Neuronal stem cell (in vitro differentiated cells): ENCODE measurements around the gene GSTA1. TPM values are rescaled to one million over a fixed set of nuclear protein-coding genes. Genes with fewer than 3 reads are reported as not detected.
"Not testable (repeated sequence)": the region's sequence is repeated elsewhere in the genome, so short reads cannot be mapped to it uniquely, and the experiment has no call there.

Experiments used
- DNase-seq: peaks from one replicate; pipeline ENCODE4 v3.0.0-alpha.2; 2013; ENCODE audit warnings: low spot score
- H2AFZ ChIP-seq: one replicate; pipeline ENCODE4 v1.6.1; 2013; ENCODE audit warnings: mild to moderate bottlenecking, low read length, inconsistent platforms
- H2AK5ac ChIP-seq: 2 replicates; pipeline ENCODE4 v1.6.1; 2013; ENCODE audit warnings: low read depth, mild to moderate bottlenecking, inconsistent platforms, low read length, moderate library complexity, mixed read lengths
- H2BK120ac ChIP-seq: 2 replicates; pipeline ENCODE4 v1.6.1; 2013; ENCODE audit warnings: low read depth, mild to moderate bottlenecking, inconsistent platforms, low read length, moderate library complexity, mixed read lengths
- H2BK12ac ChIP-seq: one replicate; pipeline ENCODE4 v1.6.1; 2013; ENCODE audit warnings: low read length, inconsistent platforms
- H2BK15ac ChIP-seq: 2 replicates; pipeline ENCODE4 v1.6.1; 2013; ENCODE audit warnings: mild to moderate bottlenecking, low read length, inconsistent platforms, mixed read lengths
- H2BK5ac ChIP-seq: one replicate; pipeline ENCODE4 v1.6.1; 2013; ENCODE audit warnings: inconsistent platforms, mild to moderate bottlenecking, low read length, moderate library complexity
- H3K14ac ChIP-seq: one replicate; pipeline ENCODE4 v1.6.1; 2013; ENCODE audit warnings: low read length, inconsistent platforms
- H3K18ac ChIP-seq: 2 replicates; pipeline ENCODE4 v1.6.1; 2013; ENCODE audit warnings: low read length, inconsistent platforms
- H3K23ac ChIP-seq: 2 replicates; pipeline ENCODE4 v1.6.1; 2013; ENCODE audit warnings: low read depth, mild to moderate bottlenecking, mixed read lengths, low read length, inconsistent platforms; ENCODE audit not compliant: poor library complexity
- H3K27ac ChIP-seq: replicated peaks from 3 replicates; pipeline ENCODE4 v1.5.1; 2013; ENCODE audit warnings: low read length, inconsistent platforms
- H3K27me3 ChIP-seq, 3 experiments: 2 replicates each; pipeline ENCODE4 v1.6.1; 2013; ENCODE audit warnings: low read length in 3 of 3, mild to moderate bottlenecking in 2 of 3, inconsistent platforms in 1 of 3, low read depth in 1 of 3, mixed read lengths in 1 of 3, moderate library complexity in 1 of 3; ENCODE audit not compliant: control insufficient read depth in 3 of 3, insufficient read depth in 3 of 3
- H3K36me3 ChIP-seq, 2 donors: replicated peaks in 1 of 2; 2 replicates each; pipeline ENCODE4 v1.6.1; 2013; ENCODE audit warnings: low read length in 2 of 2; ENCODE audit not compliant: control insufficient read depth in 2 of 2, insufficient read depth in 2 of 2
- H3K4ac ChIP-seq: 2 replicates; pipeline ENCODE4 v1.6.1; 2013; ENCODE audit warnings: inconsistent platforms, mild to moderate bottlenecking, low read length, moderate library complexity
- H3K4me1 ChIP-seq, 2 donors: 1 replicate in 1 of 2; 2 replicates in 1 of 2; pipeline ENCODE4 v1.6.1; 2013; ENCODE audit warnings: low read length in 2 of 2, low read depth in 1 of 2; ENCODE audit not compliant: control insufficient read depth in 2 of 2, insufficient read depth in 1 of 2
- H3K4me2 ChIP-seq: one replicate; pipeline ENCODE4 v1.6.1; 2013; ENCODE audit warnings: mild to moderate bottlenecking, low read length, inconsistent platforms; ENCODE audit not compliant: insufficient read depth, poor library complexity, severe bottlenecking
- H3K4me3 ChIP-seq, 2 donors: 2 replicates each; pipeline ENCODE4 v1.5.1; 2013; ENCODE audit warnings: low read length in 2 of 2, mild to moderate bottlenecking in 2 of 2, inconsistent platforms in 1 of 2, moderate library complexity in 1 of 2
- H3K79me1 ChIP-seq: one replicate; pipeline ENCODE4 v1.6.1; 2013; ENCODE audit warnings: low read depth, mild to moderate bottlenecking, inconsistent platforms, low read length, moderate library complexity
- H3K9ac ChIP-seq: one replicate; pipeline ENCODE4 v1.6.1; 2013; ENCODE audit warnings: mild to moderate bottlenecking, low read depth, low read length, inconsistent platforms; ENCODE audit not compliant: poor library complexity
- H3K9me3 ChIP-seq, 2 donors: replicated peaks in 1 of 2; 2 replicates each; pipeline versions ENCODE3 to v1.6.1; 2013; ENCODE audit warnings: low read length in 2 of 2, mild to moderate bottlenecking in 2 of 2, inconsistent platforms in 1 of 2, low read depth in 1 of 2, mixed read lengths in 1 of 2, moderate library complexity in 1 of 2; ENCODE audit not compliant: control insufficient read depth in 2 of 2, insufficient read depth in 1 of 2
- H4K8ac ChIP-seq: one replicate; pipeline ENCODE4 v1.6.1; 2013; ENCODE audit warnings: low read depth, mild to moderate bottlenecking, inconsistent platforms, low read length, moderate library complexity
- H4K91ac ChIP-seq: one replicate; pipeline ENCODE4 v1.6.1; 2013; ENCODE audit warnings: low read length, low read depth, mild to moderate bottlenecking, inconsistent platforms; ENCODE audit not compliant: poor library complexity
- WGBS, 2 donors: extraction: QIAGEN DNeasy Blood & Tissue Kit; methylation state at CpG; one replicate each; pipeline ENCODE4 v1.1.7; 2013; ENCODE audit warnings: missing lambda C conversion rate in 2 of 2, mixed read lengths in 1 of 2; ENCODE audit not compliant: insufficient read length in 2 of 2, insufficient replicate concordance in 1 of 2; ENCODE audit errors: extremely low coverage in 2 of 2; 5-methylcytosine and 5-hydroxymethylcytosine counted together
- polyA plus RNA-seq, 2 experiments: library from polyadenylated mRNA; stranded (reverse); fragments of 200-250 nt; gene quantifications; one replicate each; pipeline ENCODE4 v1.2.3, GENCODE V29; 2013

Gene GSTA1
- not detected for polyA plus RNA-seq (2013, experiment 1 of 2)
- polyA plus RNA-seq (2013, experiment 2 of 2): not detected

DNA sequence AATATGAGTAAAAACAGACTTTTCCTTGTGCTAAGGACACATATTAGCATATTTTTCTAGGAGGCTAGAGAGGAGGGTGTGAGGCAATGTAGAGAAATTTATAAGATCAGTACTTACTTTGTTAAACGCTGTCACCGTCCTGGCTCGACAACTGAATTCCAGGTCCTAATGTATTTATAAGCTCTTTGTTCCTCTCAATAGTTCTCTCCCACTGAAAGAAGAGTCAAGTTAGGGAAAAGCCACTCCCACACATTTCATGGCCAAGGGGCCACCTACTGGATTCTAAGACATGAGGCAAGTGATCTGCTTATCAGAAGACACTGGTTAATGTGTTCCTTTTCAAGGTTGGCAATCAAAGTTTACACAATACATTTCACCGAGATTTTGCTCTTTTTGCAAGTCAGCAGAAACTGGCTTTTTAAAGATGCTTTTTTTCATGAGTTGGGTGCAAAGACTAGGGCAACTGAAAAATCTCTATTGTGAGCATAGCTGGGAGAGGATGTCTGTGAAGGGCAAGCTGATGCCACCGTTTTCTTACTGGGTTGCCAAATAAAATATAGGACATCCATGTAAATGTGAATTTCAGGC lies at the start of gene GSTA1:
Gene GSTA1, minus strand, starts transcription at position 149 of the 588 bp plus-strand sequence. CDS start 4,549 bp downstream, outside the sequence.
- not testable (repeated sequence) for H3K4me3 ChIP-seq, H3K23ac ChIP-seq, H3K27ac ChIP-seq, H3K14ac ChIP-seq, H3K27me3 ChIP-seq, H3K18ac ChIP-seq, H2BK120ac ChIP-seq, H3K9me3 ChIP-seq, H3K4ac ChIP-seq, H3K79me1 ChIP-seq, H4K91ac ChIP-seq, H2AK5ac ChIP-seq, H4K8ac ChIP-seq, H2BK15ac ChIP-seq, H3K9ac ChIP-seq, H2BK5ac ChIP-seq, H2AFZ ChIP-seq, H2BK12ac ChIP-seq, H3K36me3 ChIP-seq, H3K4me1 ChIP-seq, H3K4me2 ChIP-seq, DNase-seq
- no CpG with 5 or more reads among the region's 5 CpGs for WGBS, 2 donors

GRCh38 chr6:52849137-52849536 lies 45.5 kb upstream of the GSTA1 start:
- no peak overlapping the region for H2BK12ac ChIP-seq
- peaks cover 0 to 4% of the 10 kb centered on the region in 2 donors for H3K4me1 ChIP-seq
- no peak overlapping the region for H2AFZ ChIP-seq
- no peak overlapping the region for H4K91ac ChIP-seq
- no peak overlapping the region for H2BK120ac ChIP-seq
- H3K4me3 ChIP-seq: peak overlapping the region in 1 of 2 donors; percentile 50
- H3K9ac ChIP-seq: no peak overlapping the region
- WGBS, 2 donors: no CpG with 5 or more reads among the region's 4 CpGs
- H3K4ac ChIP-seq: no peak overlapping the region
- no peak overlapping the region for H3K27ac ChIP-seq
- H2BK5ac ChIP-seq: no peak overlapping the region
- H3K18ac ChIP-seq: no peak overlapping the region
- no peaks in the 10 kb centered on the region for H3K36me3 ChIP-seq
- DNase-seq: no peak
- no peak overlapping the region for H3K14ac ChIP-seq
- H3K27me3 ChIP-seq: no peaks in the 10 kb centered on the region
- no peak overlapping the region for H2BK15ac ChIP-seq
- H3K79me1 ChIP-seq: no peaks in the 10 kb centered on the region
- H3K4me2 ChIP-seq: no peak overlapping the region
- H4K8ac ChIP-seq: no peak overlapping the region
- no peak overlapping the region for H3K23ac ChIP-seq
- no peaks in the 10 kb centered on the region for H3K9me3 ChIP-seq
- H2AK5ac ChIP-seq: no peak overlapping the region

GRCh38 chr6:52846002-52846401 lies 42.4 kb upstream of the GSTA1 start:
- no peaks in the 10 kb centered on the region for H3K79me1 ChIP-seq
- H2BK5ac ChIP-seq: no peak overlapping the region
- H3K14ac ChIP-seq: no peak overlapping the region
- H2BK12ac ChIP-seq: no peak overlapping the region
- H2AFZ ChIP-seq: no peak overlapping the region
- H2BK120ac ChIP-seq: no peak overlapping the region
- no peak overlapping the region for H3K18ac ChIP-seq
- no peak overlapping the region for H3K4me3 ChIP-seq
- H2AK5ac ChIP-seq: no peak overlapping the region
- H2BK15ac ChIP-seq: no peak overlapping the region
- peaks cover 0 to 4% of the 10 kb centered on the region in 2 donors for H3K4me1 ChIP-seq
- no peak overlapping the region for H3K9ac ChIP-seq
- no peak overlapping the region for H3K23ac ChIP-seq
- no peak overlapping the region for H3K27ac ChIP-seq
- H3K27me3 ChIP-seq: no peaks in the 10 kb centered on the region
- no peak overlapping the region for H4K91ac ChIP-seq
- no peak overlapping the region for H4K8ac ChIP-seq
- H3K4ac ChIP-seq: no peak overlapping the region
- no peaks in the 10 kb centered on the region for H3K9me3 ChIP-seq
- DNase-seq: no peak
- no peaks in the 10 kb centered on the region for H3K36me3 ChIP-seq
- WGBS, 2 donors: no CpG with 5 or more reads among the region's 1 CpG
- no peak overlapping the region for H3K4me2 ChIP-seq

DNA sequence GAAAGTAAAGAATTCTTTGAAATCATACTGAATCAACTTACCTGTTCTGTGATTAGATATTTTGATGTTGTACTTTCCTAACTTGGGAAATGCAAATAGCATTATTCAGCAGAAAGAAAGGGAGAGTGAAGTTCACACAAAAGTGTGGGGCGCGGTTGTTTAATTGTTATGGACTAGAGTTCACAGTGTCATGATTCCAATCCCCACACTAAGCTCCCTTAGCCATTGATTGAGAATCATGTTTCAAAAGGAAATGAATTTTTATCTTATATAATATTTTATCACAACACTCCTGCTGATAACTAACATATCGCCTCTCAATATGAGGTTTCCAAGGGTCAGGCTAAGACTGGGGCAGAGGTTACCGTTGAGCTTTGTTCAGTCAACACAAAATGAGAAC lies 40.0 kb upstream of the GSTA1 start:
- no peak overlapping the region for H2AK5ac ChIP-seq
- no peak overlapping the region for H3K4me3 ChIP-seq
- no CpG with 5 or more reads among the region's 4 CpGs for WGBS, 2 donors

More for the DNA sequence above, 40.0 kb upstream of the GSTA1 start:
- Histone ChIP-seq H4K91ac (no peak overlapping the region), H2BK15ac (no peak overlapping the region), H3K23ac (no peak overlapping the region), H3K18ac (no peak overlapping the region), H3K14ac (no peak overlapping the region), H3K27ac (no peak overlapping the region), H3K4me2 (no peak overlapping the region), H3K4me1 (peaks cover 0 to 4% of the 10 kb centered on the region in 2 donors), H2AFZ (no peak overlapping the region), H2BK120ac (no peak overlapping the region), H4K8ac (no peak overlapping the region), H3K4ac (no peak overlapping the region), H3K79me1 (no peaks in the 10 kb centered on the region), H2BK5ac (no peak overlapping the region), H3K9ac (no peak overlapping the region), H3K9me3 (peaks cover 0 to 2% of the 10 kb centered on the region in 2 donors), H2BK12ac (no peak overlapping the region), H3K36me3 (no peaks in the 10 kb centered on the region), H3K27me3 (no peaks in the 10 kb centered on the region)
- no peak for DNase-seq
